ENCODE data around the gene ADARB2. TPM values are rescaled to one million over a fixed set of nuclear protein-coding genes. Genes with fewer than 3 reads are reported as not detected.

ADARB2 gene
- total and polyA plus RNA-seq, 10 of the 15 experiments (the other 5 are each of a cell fraction or from before 2014, with no cell fraction given), result 0.02 to 4.1 (median 0.76) TPM

- Histone ChIP-seq H3K27me3 (replicated peaks in 1 of 2; ENCODE audit: control insufficient read depth in 2 of 2, insufficient read depth in 2 of 2, low read length in 1 of 2) (no peaks in the 10 kb centered on the region), H3K4me3 (no peak overlapping the region), H3K4me1 (ENCODE audit: control insufficient read depth, insufficient read depth, low read length) (no peaks in the 10 kb centered on the region), H3K9me3 (replicated peaks; ENCODE audit: control insufficient read depth, insufficient read depth, low read length) (no peaks in the 10 kb centered on the region), H3K79me2 (ENCODE audit: control insufficient read depth, insufficient read depth, low read length) (no peaks in the 10 kb centered on the region), H3K36me3 (ENCODE audit: control insufficient read depth in 2 of 2, insufficient read depth in 2 of 2, low read length in 1 of 2) (no peaks in the 10 kb centered on the region), H4K20me1 (ENCODE audit: control insufficient read depth, insufficient read depth) (no peaks in the 10 kb centered on the region), H3K9ac (ENCODE audit: control insufficient read depth, insufficient read depth, low read length) (no peak overlapping the region), H3K27ac (ENCODE audit: control insufficient read depth, insufficient read depth) (no peak overlapping the region), H2AFZ (ENCODE audit: control insufficient read depth, low read depth, low read length) (no peak overlapping the region), H3K4me2 (ENCODE audit: control insufficient read depth, insufficient read depth) (no peak overlapping the region)
- intact Hi-C loops (cut with micrococcal nuclease; ENCODE audit: unreplicated experiment), result no loop called here
- TF ChIP-seq ZBTB11 (CRISPR knock-in tag; IDR thresholded peaks at IDR 0.05), result no peak
- TF ChIP-seq PAX5 (IDR thresholded peaks at IDR 0.05; ENCODE audit: borderline replicate concordance, low read depth, low read length), result no peak
- TF ChIP-seq ZNF217 (IDR thresholded peaks at IDR 0.05), result no peak
- TF ChIP-seq SUZ12 (IDR thresholded peaks at IDR 0.05; ENCODE audit: unreplicated experiment), result no peak
- TF ChIP-seq ZNF274 (IDR thresholded peaks at IDR 0.05; ENCODE audit: insufficient read depth, insufficient read length), result no peak
- TF ChIP-seq SREBF1 (IDR thresholded peaks at IDR 0.05; ENCODE audit: low read length), result no peak
- TF ChIP-seq ZNF207 (IDR thresholded peaks at IDR 0.05; ENCODE audit: borderline replicate concordance), result no peak
- no peak for TF ChIP-seq SMARCA5 (IDR thresholded peaks at IDR 0.05)
- no peak for TF ChIP-seq GABPA (IDR thresholded peaks at IDR 0.05; ENCODE audit: low read depth)
- TF ChIP-seq MYC (IDR thresholded peaks at IDR 0.05; ENCODE audit: insufficient read depth, insufficient read length, insufficient replicate concordance, low read length, severe bottlenecking), result no peak
- no peak for TF ChIP-seq NR2C2 (IDR thresholded peaks at IDR 0.05; ENCODE audit: borderline replicate concordance, control insufficient read depth, insufficient read length, low read depth)
- no peak for TF ChIP-seq RELA (IDR thresholded peaks at IDR 0.05; ENCODE audit: borderline replicate concordance, partially characterized antibody)
- TF ChIP-seq NR2F1 (conservative IDR thresholded peaks at IDR 0.05), result no peak
- no peak for TF ChIP-seq SMAD5 (IDR thresholded peaks at IDR 0.05; ENCODE audit: low read depth)
- no peak for TF ChIP-seq DPF2 (IDR thresholded peaks at IDR 0.05)
- SMC1A ChIA-PET (ENCODE audit: uncharacterized antibody, unreplicated experiment), result no interaction called here
- FAIRE-seq (no peak), DNase-seq (ENCODE audit: low read depth, low spot score) (no peak), ATAC-seq (no peak)
- 72% methylated on average over 32 of the region's 37 CpGs for WGBS (ENCODE audit: insufficient coverage, insufficient replicate concordance, low lambda C conversion rate, missing lambda C conversion rate)
- CTCF ChIA-PET, result no interaction called here
- in situ Hi-C loops (cut with MboI), result no loop called here
- BruUV-seq (replicated peaks), result no TSS peak
- RAD21 ChIA-PET (ENCODE audit: unreplicated experiment), result no interaction called here
- POLR2A ChIA-PET, result no interaction called here
Measured at GRCh38 chr10:1374511-1375345, 362.6 kb downstream of the ADARB2 start.

Data from GM12878 (cell line).